MM.1S (cell line): ENCODE data around the gene S1PR5.

Source experiments
- CTCF ChIP-seq: fragments of 300-600 bp; sonication (generic); IDR thresholded peaks from 2 replicates; pipeline ENCODE4 v1.5.1; 2016; ENCODE audit warnings: antibody characterized with exemption, low read length, mixed read lengths
- EZH2 ChIP-seq: fragments of 300-600 bp; sonication (generic); optimal IDR thresholded peaks from 2 replicates; pipeline ENCODE3; 2017; ENCODE audit warnings: low read depth, mild to moderate bottlenecking, antibody characterized with exemption, low read length, mixed read lengths
- EZH2phosphoT487 ChIP-seq: fragments of 300-600 bp; sonication (generic); IDR thresholded peaks from 2 replicates; pipeline ENCODE4 v1.6.1; 2018; ENCODE audit warnings: antibody characterized with exemption, low read length

- TF ChIP-seq CTCF (peak; percentile 42), EZH2 (no peak), EZH2phosphoT487 (no peak)
Observed at GRCh38 chr19:10471909-10472308, 45.3 kb downstream of the S1PR5 start.
